NCI-H69 (cell line): ENCODE data around the gene APPL1.
"Not testable (repeated sequence)": the region's sequence is repeated elsewhere in the genome, so short reads cannot be mapped to it uniquely, and the experiment has no call there.

Experiments
- DNase-seq: peaks from one replicate; lab custom pipeline; 2025; lab: John Stamatoyannopoulos, UW

Gene APPL1

DNA sequence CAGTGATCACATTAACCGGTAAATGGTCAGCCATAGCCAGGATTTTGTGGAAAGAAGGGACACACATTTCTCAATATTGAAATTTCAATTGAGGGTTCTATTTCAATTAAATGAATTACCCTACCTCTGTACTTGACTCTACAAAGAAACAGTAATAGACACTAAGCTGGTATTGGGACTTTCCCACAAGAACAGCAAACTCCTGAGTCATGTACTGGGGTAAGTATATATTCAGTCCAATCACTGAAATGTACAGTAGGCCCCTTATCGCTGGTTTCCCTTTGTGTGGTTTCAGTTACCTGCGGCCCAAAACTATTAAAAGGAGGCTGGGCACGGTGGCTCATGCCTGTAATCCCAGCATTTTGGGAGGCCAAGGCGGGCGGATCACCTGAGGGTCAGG, 47.3 kb downstream of the APPL1 start:
- no peak for DNase-seq

DNA sequence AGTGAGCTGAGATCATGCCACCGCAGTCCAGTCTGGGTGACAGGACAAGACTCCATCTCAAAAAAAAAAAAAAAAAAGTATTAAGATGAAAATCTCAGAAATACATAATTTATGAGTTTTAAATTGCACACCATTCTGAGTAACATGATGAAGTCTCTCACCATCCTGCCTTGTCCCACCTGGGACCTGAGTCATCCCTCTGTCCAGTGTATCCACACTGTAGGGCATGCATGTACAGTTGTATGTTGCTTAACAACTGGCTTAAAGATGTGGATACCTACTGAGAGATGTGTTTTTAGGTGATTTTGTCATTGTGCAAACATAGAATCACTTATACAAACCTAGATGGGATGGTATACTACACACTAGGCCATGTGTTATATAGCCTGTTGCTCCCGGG, 47.9 kb downstream of the APPL1 start:
- DNase-seq = no peak

DNA sequence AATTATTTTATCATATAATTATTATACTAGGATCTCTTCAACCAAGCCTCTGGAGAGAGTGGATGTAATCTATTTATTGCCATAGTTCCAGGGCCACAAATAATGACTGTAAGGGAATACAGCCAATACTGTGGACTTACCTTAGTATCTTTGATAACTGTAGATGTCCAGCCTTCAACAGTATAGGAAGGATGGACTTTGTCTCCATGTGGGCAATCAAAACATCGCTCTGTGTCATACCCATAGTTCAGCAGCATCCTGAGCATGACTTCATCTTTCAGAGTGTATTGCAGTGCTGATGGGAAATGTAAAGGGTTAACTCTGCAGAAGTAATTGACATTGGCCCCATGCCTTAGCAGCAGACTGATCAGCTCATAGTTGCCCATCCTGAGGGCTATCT, 50.7 kb downstream of the APPL1 start:
- DNase-seq = no peak

DNA sequence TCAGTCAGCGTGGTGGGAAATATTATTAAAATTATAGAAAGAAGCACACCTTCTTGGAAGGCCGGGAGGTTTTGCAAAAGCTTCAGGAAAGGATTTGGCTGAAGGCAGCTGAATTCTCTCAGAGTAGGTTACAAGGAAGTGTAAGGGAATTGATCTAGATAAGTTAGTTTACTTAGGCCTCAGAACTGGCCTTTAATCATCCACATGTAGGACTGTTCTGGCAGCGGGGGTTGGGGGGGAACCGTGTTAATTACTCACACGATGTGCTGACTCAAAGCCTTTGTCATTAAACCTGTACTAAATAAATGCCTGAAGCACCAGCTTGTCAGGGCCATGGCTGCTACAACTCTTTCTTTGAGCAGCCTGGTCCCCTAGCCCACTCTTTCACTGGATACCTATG, 52.2 kb downstream of the APPL1 start:
- no peak for DNase-seq

DNA sequence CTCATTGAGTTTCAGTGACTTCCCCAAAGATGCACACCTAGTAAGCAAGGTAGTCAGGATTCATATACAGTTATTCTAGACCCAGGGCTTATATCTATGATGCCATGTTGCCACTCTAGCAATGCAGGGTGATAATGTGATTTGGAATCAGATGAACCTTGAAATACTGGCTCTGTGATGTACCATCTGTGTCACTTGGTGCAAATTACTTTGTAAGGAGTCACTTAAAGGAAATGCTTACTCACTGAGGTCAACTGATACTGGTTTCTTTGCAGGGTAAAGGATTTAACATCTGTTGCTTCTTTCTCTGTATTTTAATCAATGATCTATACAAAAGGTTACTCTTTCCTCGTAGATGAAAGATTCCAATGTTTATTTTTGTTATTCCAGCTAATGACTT, 54.2 kb downstream of the APPL1 start:
- no peak for DNase-seq

DNA sequence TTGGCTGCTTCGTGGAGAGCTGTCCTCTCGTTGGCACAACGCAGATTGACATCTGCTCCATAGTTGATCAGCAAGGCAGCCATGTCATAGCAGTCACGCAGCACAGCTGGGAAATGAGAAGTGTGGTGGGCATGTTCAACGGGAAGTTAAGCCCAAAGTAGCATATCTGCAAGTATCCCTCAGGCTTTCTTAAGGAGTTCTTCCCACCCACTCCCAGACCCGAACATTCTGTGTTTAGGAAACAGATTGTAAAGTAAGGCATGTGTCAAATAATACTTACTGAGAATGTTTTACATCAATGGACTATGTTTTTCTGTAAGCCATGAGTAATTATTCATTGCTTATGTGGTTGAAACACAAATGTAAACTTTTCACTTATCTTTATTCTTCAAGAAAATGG, 55.8 kb downstream of the APPL1 start:
- DNase-seq = no peak

DNA sequence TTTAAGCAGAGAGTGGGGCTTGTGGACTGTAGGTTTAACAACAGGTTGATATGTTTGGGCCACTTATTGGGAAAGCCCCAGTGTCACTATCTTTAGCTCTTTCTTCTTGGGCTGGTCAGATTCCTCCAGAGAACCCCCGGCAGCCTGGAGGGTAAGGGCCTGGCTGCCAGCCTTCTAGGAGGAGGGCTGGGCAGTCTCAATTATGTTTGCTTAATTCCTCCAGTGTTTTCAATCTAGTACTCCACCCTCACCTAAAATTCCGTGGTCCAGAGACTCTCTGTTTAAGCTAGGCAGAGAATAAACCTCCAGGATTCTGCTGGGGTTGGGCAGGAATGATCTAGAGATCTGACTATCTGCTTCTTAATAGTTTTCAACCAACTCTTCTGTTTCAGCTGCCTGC, 59.7 kb downstream of the APPL1 start:
- no peak for DNase-seq

DNA sequence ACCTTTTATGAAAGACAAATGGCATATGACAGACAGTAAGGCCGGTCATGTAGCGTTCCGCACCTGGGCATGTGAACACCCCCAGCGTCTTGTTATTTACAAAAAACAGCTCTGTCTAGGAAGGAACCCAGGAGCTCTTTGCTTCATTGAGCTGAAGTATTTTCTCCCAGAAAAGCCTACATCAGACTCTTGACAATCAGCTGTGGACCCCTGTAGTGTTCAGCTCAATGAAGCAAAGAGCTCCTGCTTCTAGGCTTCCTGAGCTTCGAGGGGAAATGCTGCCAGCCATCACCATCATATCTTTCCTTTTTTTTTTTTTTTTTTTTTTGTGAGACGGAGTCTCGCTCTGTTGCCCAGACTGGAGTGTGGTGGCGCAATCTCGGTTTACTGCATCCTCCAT, 60.9 kb downstream of the APPL1 start:
- DNase-seq = no peak

DNA sequence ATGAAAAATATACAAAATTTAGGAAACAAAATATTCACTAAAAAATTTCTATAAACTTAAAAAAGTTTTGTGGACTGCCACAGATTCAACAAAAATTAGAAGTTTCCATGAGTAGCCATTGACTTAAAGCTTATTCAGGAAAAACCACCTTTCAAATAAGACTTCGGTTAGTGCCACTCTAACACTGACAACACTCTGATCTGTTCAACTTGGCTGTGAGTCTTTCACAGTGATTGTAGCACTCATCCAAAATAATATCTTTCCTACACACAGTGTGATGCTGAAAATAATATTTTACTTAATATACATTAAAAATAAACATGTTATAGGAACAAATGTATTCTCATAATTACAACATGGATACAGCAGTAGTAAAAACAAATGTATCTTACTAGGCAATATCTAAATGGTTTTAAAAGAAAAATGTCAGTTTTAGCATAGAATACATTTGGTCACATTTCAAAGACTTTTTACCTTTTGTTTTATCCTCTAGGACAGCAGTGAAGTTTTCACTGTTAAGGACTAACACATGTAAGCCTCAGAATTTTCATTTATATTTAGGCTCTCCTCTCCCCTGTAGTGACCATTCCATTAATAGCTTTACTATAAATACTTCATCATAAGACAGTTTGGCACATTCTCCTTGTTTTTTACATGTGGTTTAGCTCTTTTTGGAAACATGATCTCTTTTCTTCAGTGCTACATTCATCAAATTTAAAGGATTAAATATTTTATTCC, 64.8 kb downstream of the APPL1 start, which contains the start of gene ASB14:
Gene ASB14 (minus strand): TSS at position 527 of the 738 bp plus-strand sequence. CDS start 652 bp downstream, outside the sequence.
- DNase-seq = no peak

DNA sequence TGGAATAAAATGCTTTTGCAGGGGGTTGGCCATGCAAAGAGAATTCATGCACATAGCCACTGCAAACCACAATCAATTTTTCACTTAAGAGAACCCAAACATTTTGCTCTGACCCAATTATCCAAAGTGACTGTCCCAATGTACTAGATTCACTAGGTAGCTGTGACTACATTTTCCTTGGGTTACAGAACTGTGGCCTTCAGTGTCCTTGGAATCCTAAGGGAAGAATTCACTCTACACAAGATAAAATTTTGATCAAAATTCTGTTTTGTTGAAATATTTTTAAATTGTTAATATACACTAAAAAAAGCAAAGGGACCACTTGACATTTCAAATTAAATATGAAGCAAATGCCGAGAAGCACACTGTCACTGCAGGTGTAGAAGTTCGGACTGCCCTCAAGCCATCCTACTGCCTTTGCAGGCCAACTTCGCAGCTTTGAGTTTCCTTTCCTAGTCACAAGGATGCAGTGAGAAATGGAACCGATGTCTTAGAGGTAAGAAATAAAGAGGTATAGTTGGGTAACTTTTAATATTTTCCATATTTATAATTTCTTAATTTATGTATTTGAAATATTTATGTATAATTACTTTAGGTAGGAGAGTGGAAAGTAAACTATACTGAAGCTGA, 65.5 kb downstream of the APPL1 start:
- DNase-seq = no peak

DNA sequence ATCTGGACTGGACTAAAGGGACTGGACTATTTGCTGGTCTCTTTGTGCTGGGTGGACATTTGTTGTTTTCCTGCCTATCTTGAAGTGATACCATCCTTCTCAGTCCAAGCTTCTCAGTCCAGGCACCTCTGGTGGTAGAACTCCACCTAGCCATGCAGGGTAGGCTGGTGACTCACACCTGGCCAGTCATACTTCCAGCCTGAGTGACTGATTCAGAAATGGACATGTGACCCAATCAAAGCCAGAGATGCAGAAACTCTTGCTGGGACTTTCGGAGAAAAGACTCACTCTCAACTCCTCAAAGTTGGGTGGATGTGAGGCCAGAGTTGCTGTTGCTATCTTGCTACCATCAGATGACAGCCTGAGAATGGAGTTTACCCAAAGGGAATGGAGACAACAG, 70.5 kb downstream of the APPL1 start:
- no peak for DNase-seq

DNA sequence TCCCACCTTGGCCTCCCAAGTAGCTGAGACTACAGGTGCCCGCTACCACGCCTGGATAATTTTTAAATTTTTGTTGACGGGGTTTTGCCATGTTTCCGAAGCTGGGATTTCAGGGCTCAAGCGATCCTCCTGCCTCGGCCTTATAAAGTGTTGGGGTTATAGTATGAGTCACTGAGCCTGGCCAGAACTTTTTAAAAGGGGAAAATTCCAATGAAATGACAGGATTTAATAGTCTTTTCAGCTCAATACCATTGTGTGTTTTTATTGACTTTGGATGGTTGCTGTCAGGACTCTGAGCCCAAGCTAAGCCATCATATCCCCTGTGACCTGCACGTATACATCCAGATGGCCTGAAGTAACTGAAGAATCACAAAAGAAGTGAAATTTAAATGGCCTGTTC, 76.0 kb downstream of the APPL1 start:
- DNase-seq = not testable (repeated sequence)

DNA sequence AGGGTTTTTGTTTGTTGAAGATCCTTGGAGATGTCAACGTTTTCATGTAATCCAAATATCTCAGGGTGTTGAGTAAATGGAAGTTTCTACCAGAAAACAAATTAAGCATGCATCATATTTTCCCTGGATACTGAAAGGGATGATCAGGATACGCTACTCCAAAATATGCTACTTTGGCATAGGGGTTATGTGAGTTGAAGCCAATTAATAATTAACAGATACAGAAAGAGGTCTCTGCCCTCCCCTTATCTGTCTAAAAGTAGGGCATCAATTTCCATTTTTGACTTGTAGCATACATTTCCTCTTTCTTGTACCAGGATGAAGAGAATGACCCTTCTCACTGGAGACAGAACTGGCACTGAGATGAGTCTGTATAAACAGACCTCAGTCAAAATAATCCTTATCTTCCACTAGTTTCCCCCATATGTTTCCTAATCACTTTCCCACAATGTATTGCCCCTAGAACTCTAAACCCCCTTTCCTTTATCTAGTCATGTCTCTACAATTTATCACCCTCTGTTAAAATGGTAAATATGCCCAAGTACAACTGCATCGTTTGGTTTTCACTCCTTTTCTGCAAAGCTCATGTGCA, 82.3 kb downstream of the APPL1 start:
- DNase-seq = no peak

DNA sequence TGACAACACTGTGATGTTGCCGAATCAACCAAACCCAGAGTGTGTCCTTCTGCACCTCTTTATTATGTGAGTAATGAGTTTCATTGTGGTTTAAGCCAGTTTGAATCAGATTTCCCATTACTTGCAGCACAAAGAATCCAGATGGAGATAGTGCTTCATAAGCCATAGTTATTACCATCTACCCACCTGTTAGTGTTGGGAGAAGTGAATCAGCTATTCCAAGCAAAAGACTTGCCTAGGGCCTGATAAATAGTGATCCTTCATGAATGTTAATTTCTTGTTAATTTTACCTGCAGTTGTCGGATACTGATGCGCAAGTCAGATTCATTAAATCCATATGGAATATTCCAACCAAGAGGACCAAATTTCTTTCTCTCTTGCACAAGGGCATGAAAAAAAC, 86.7 kb downstream of the APPL1 start:
- no peak for DNase-seq
